ENCODE data around the gene PROSER1. TPM values are rescaled to one million over a fixed set of nuclear protein-coding genes. Genes with fewer than 3 reads are reported as not detected.

The PROSER1 gene
- total and polyA plus RNA-seq, 9 of the 15 experiments (the other 6 are each of a cell fraction or from before 2014, with no cell fraction given), result 9.2 to 36.2 (median 10.4) TPM

Other genes with a start within 250 kb of the PROSER1 start
- not detected in 2 replicates for gene STOML3, start 47.3 kb downstream of the PROSER1 start, total RNA-seq (2014; rRNA removed)
- not detected in 2 replicates for gene STOML3, start 47.3 kb downstream of the PROSER1 start, total RNA-seq (2014; rRNA removed; fragmentation: Illumina TruSeq; extraction: Trizol)
- not detected in 2 replicates for gene STOML3, start 47.3 kb downstream of the PROSER1 start, total RNA-seq (2015; rRNA removed; fragmentation: Illumina TruSeq; extraction: Trizol)
- gene STOML3, start 47.3 kb downstream of the PROSER1 start, total RNA-seq (2021), result not detected in 2 replicates
- not detected in 2 replicates for gene STOML3, start 47.3 kb downstream of the PROSER1 start, polyA plus RNA-seq (2011; rRNA removed)
- gene STOML3, start 47.3 kb downstream of the PROSER1 start, polyA plus RNA-seq (2014; fragmentation: Illumina TruSeq; extraction: Trizol), result not detected in 2 replicates
- under 1 TPM in 1 of 2 experiments, not detected in 1; 0.04 TPM for gene STOML3, start 47.3 kb downstream of the PROSER1 start, polyA plus RNA-seq (2014; fragmentation: Nextera tagmentation; extraction: Ambion mirVana)
- not detected in 2 replicates for gene STOML3, start 47.3 kb downstream of the PROSER1 start, polyA plus RNA-seq (2014; rRNA removed)
- gene NHLRC3, start 367 bp upstream of the PROSER1 start, total RNA-seq (2014; rRNA removed), result 7.0 TPM in 2 replicates
- gene NHLRC3, start 367 bp upstream of the PROSER1 start, total RNA-seq (2014; rRNA removed; fragmentation: Illumina TruSeq; extraction: Trizol), result 12.6 and 13.7 TPM in 2 replicates
- 13.8 and 15.3 TPM in 2 replicates for gene NHLRC3, start 367 bp upstream of the PROSER1 start, total RNA-seq (2015; rRNA removed; fragmentation: Illumina TruSeq; extraction: Trizol)
- gene NHLRC3, start 367 bp upstream of the PROSER1 start, total RNA-seq (2021), result 8.6 and 9.0 TPM in 2 replicates
- gene NHLRC3, start 367 bp upstream of the PROSER1 start, polyA plus RNA-seq (2011; rRNA removed), result 14.3 and 14.5 TPM in 2 replicates
- gene NHLRC3, start 367 bp upstream of the PROSER1 start, polyA plus RNA-seq (2014; fragmentation: Illumina TruSeq; extraction: Trizol), result 8.1 and 8.8 TPM in 2 replicates
- gene NHLRC3, start 367 bp upstream of the PROSER1 start, polyA plus RNA-seq (2014; fragmentation: Nextera tagmentation; extraction: Ambion mirVana), result 1 to 10 TPM; 5.5 to 7.4 TPM
- 9.9 and 11.7 TPM in 2 replicates for gene NHLRC3, start 367 bp upstream of the PROSER1 start, polyA plus RNA-seq (2014; rRNA removed)